ENCODE results near the gene PIGH.
"Not testable (repeated sequence)": the region's sequence is repeated elsewhere in the genome, so short reads cannot be mapped to it uniquely, and the experiment has no call there.

The PIGH gene

GRCh38 chr14:67618617-67619063, 18.6 kb upstream of the PIGH start:
- no peak overlapping the region for H3K4me3 ChIP-seq (ENCODE audit: low read depth, low read length)
- DNase-seq (ENCODE audit: low read depth): peak; percentile 42

GRCh38 chr14:67610491-67610890, 10.4 kb upstream of the PIGH start:
- H3K4me3 ChIP-seq (ENCODE audit: low read depth, low read length): no peak overlapping the region
- DNase-seq (ENCODE audit: low read depth): no peak

GRCh38 chr14:67609642-67610310, 9.7 kb upstream of the PIGH start:
- H3K4me3 ChIP-seq (ENCODE audit: low read depth, low read length): no peak overlapping the region
- DNase-seq (ENCODE audit: low read depth): no peak

GRCh38 chr14:67607646-67608045, 7.6 kb upstream of the PIGH start:
- DNase-seq (ENCODE audit: low read depth): no peak

GRCh38 chr14:67602995-67603545, 3.0 kb upstream of the PIGH start:
- no peak overlapping the region for H3K4me3 ChIP-seq (ENCODE audit: low read depth, low read length)
- DNase-seq (ENCODE audit: low read depth): no peak

More at GRCh38 chr14:67607646-67608045, 7.6 kb upstream of the PIGH start:
- H3K4me3 ChIP-seq (ENCODE audit: low read depth, low read length): no peak overlapping the region

GRCh38 chr14:67602076-67602475, 2.0 kb upstream of the PIGH start:
- no peak overlapping the region for H3K4me3 ChIP-seq (ENCODE audit: low read depth, low read length)
- no peak for DNase-seq (ENCODE audit: low read depth)

GRCh38 chr14:67600562-67600974, 500 bp upstream of the PIGH start:
- not testable (repeated sequence) for DNase-seq (ENCODE audit: low read depth)
- peak overlapping the region; percentile 89 for H3K4me3 ChIP-seq (ENCODE audit: low read depth, low read length)

- no peak overlapping the region for H3K4me3 ChIP-seq (ENCODE audit: low read depth, low read length)
- DNase-seq (ENCODE audit: low read depth): no peak
These were observed 4.7 kb downstream of the PIGH start for GRCh38 chr14:67595392-67595791.

GRCh38 chr14:67593650-67594049, 6.4 kb downstream of the PIGH start:
- H3K4me3 ChIP-seq (ENCODE audit: low read depth, low read length); DNase-seq (ENCODE audit: low read depth): not testable (repeated sequence)

- DNase-seq (ENCODE audit: low read depth): no peak
- H3K4me3 ChIP-seq (ENCODE audit: low read depth, low read length): no peak overlapping the region
These were observed 10.8 kb downstream of the PIGH start for GRCh38 chr14:67589204-67589770.

GRCh38 chr14:67586369-67586768, 13.7 kb downstream of the PIGH start:
- H3K4me3 ChIP-seq (ENCODE audit: low read depth, low read length): no peak overlapping the region
- no peak for DNase-seq (ENCODE audit: low read depth)

GRCh38 chr14:67584978-67585377, 15.1 kb downstream of the PIGH start:
- H3K4me3 ChIP-seq (ENCODE audit: low read depth, low read length): no peak overlapping the region
- no peak for DNase-seq (ENCODE audit: low read depth)

GRCh38 chr14:67583711-67584644, 16.1 kb downstream of the PIGH start:
- peak; percentile 5 for DNase-seq (ENCODE audit: low read depth)
- no peak overlapping the region for H3K4me3 ChIP-seq (ENCODE audit: low read depth, low read length)

GRCh38 chr14:67582061-67582460, 18.0 kb downstream of the PIGH start:
- no peak for DNase-seq (ENCODE audit: low read depth)
- no peak overlapping the region for H3K4me3 ChIP-seq (ENCODE audit: low read depth, low read length)

- no peak for DNase-seq (ENCODE audit: low read depth)
- no peak overlapping the region for H3K4me3 ChIP-seq (ENCODE audit: low read depth, low read length)
These were observed 18.4 kb downstream of the PIGH start for GRCh38 chr14:67581643-67582042.

- no peak for DNase-seq (ENCODE audit: low read depth)
- H3K4me3 ChIP-seq (ENCODE audit: low read depth, low read length): no peak overlapping the region
These were observed 19.5 kb downstream of the PIGH start for GRCh38 chr14:67580336-67581171.

GRCh38 chr14:67579636-67580035, 20.4 kb downstream of the PIGH start:
- H3K4me3 ChIP-seq (ENCODE audit: low read depth, low read length): no peak overlapping the region
- no peak for DNase-seq (ENCODE audit: low read depth)

- no peak overlapping the region for H3K4me3 ChIP-seq (ENCODE audit: low read depth, low read length)
- no peak for DNase-seq (ENCODE audit: low read depth)
These were observed 21.0 kb downstream of the PIGH start for GRCh38 chr14:67579040-67579439.

All from skeletal muscle cell (primary cell).